ENCODE results near the gene GSAP.

Gene GSAP

GRCh38 chr7:77396894-77397547, 19.1 kb downstream of the GSAP start:
- H3K4me1 Mint-ChIP-seq: peaks cover 34% of the 10 kb centered on the region
- DNase-seq (ENCODE audit: low spot score in 2 of 2) (no peak), ATAC-seq (replicated peaks; ENCODE audit: extremely low read depth, poor library complexity, severe bottlenecking) (no peak)
- H3K4me3 Mint-ChIP-seq: no peak overlapping the region
- no peaks in the 10 kb centered on the region for H3K9me3 Mint-ChIP-seq
- H3K27ac Mint-ChIP-seq (ENCODE audit: low read depth): no peak overlapping the region
- H3K27me3 Mint-ChIP-seq: no peaks in the 10 kb centered on the region
- peaks cover 14% of the 10 kb centered on the region for H3K36me3 Mint-ChIP-seq (ENCODE audit: insufficient read depth)

GRCh38 chr7:77395626-77396025, 20.5 kb downstream of the GSAP start:
- H3K27ac Mint-ChIP-seq (ENCODE audit: low read depth): no peak overlapping the region
- H3K9me3 Mint-ChIP-seq: no peaks in the 10 kb centered on the region

GRCh38 chr7:77393954-77394353, 22.2 kb downstream of the GSAP start:
- no peaks in the 10 kb centered on the region for H3K27me3 Mint-ChIP-seq
- no peaks in the 10 kb centered on the region for H3K9me3 Mint-ChIP-seq
- H3K27ac Mint-ChIP-seq (ENCODE audit: low read depth): peak overlapping the region; percentile 36
- DNase-seq (ENCODE audit: low spot score in 2 of 2): no peak
- H3K4me3 Mint-ChIP-seq: no peak overlapping the region
- peaks cover 20% of the 10 kb centered on the region for H3K36me3 Mint-ChIP-seq (ENCODE audit: insufficient read depth)
- no peak for ATAC-seq (replicated peaks; ENCODE audit: extremely low read depth, poor library complexity, severe bottlenecking)
- H3K4me1 Mint-ChIP-seq: peaks cover 24% of the 10 kb centered on the region

More at GRCh38 chr7:77395626-77396025, 20.5 kb downstream of the GSAP start:
- Mint-ChIP-seq H3K36me3 (ENCODE audit: insufficient read depth) (peaks cover 19% of the 10 kb centered on the region), H3K27me3 (no peaks in the 10 kb centered on the region), H3K4me1 (peaks cover 39% of the 10 kb centered on the region), H3K4me3 (no peak overlapping the region)
- DNase-seq (ENCODE audit: low spot score in 2 of 2) (no peak), ATAC-seq (replicated peaks; ENCODE audit: extremely low read depth, poor library complexity, severe bottlenecking) (no peak)

- no peaks in the 10 kb centered on the region for H3K9me3 Mint-ChIP-seq
- no peaks in the 10 kb centered on the region for H3K27me3 Mint-ChIP-seq
- H3K27ac Mint-ChIP-seq (ENCODE audit: low read depth): no peak overlapping the region
- H3K4me3 Mint-ChIP-seq: no peak overlapping the region
- ATAC-seq (replicated peaks; ENCODE audit: extremely low read depth, poor library complexity, severe bottlenecking) (no peak), DNase-seq (ENCODE audit: low spot score in 2 of 2) (no peak)
- H3K36me3 Mint-ChIP-seq (ENCODE audit: insufficient read depth): peaks cover 21% of the 10 kb centered on the region
- H3K4me1 Mint-ChIP-seq: peaks cover 24% of the 10 kb centered on the region
Observed at GRCh38 chr7:77393261-77393660, 22.9 kb downstream of the GSAP start.

- no peaks in the 10 kb centered on the region for H3K9me3 Mint-ChIP-seq
- H3K36me3 Mint-ChIP-seq (ENCODE audit: insufficient read depth): peaks cover 20% of the 10 kb centered on the region
- no peak overlapping the region for H3K4me3 Mint-ChIP-seq
- no peaks in the 10 kb centered on the region for H3K27me3 Mint-ChIP-seq
- H3K27ac Mint-ChIP-seq (ENCODE audit: low read depth): peak overlapping the region; percentile 35
- ATAC-seq (replicated peaks; ENCODE audit: extremely low read depth, poor library complexity, severe bottlenecking) (no peak), DNase-seq (ENCODE audit: low spot score in 2 of 2) (no peak)
- peaks cover 35% of the 10 kb centered on the region for H3K4me1 Mint-ChIP-seq
Observed at GRCh38 chr7:77391230-77391629, 24.9 kb downstream of the GSAP start.

GRCh38 chr7:77388055-77388641, 28.0 kb downstream of the GSAP start:
- Mint-ChIP-seq H3K4me3 (no peak overlapping the region), H3K36me3 (ENCODE audit: insufficient read depth) (peaks cover 23% of the 10 kb centered on the region), H3K27me3 (no peaks in the 10 kb centered on the region), H3K9me3 (no peaks in the 10 kb centered on the region), H3K27ac (ENCODE audit: low read depth) (no peak overlapping the region), H3K4me1 (peaks cover 28% of the 10 kb centered on the region)
- no peak for ATAC-seq (replicated peaks; ENCODE audit: extremely low read depth, poor library complexity, severe bottlenecking)
- no peak for DNase-seq (ENCODE audit: low spot score in 2 of 2)

GRCh38 chr7:77386165-77386822, 29.9 kb downstream of the GSAP start:
- H3K36me3 Mint-ChIP-seq (ENCODE audit: insufficient read depth): peaks cover 21% of the 10 kb centered on the region
- no peaks in the 10 kb centered on the region for H3K27me3 Mint-ChIP-seq
- H3K4me3 Mint-ChIP-seq: no peak overlapping the region
- ATAC-seq (replicated peaks; ENCODE audit: extremely low read depth, poor library complexity, severe bottlenecking) (no peak), DNase-seq (ENCODE audit: low spot score in 2 of 2) (no peak)
- H3K4me1 Mint-ChIP-seq: peaks cover 21% of the 10 kb centered on the region
- H3K27ac Mint-ChIP-seq (ENCODE audit: low read depth): no peak overlapping the region
- H3K9me3 Mint-ChIP-seq: no peaks in the 10 kb centered on the region

- H3K27ac Mint-ChIP-seq (ENCODE audit: low read depth): no peak overlapping the region
- H3K9me3 Mint-ChIP-seq: no peaks in the 10 kb centered on the region
- peaks cover 27% of the 10 kb centered on the region for H3K36me3 Mint-ChIP-seq (ENCODE audit: insufficient read depth)
- ATAC-seq (replicated peaks; ENCODE audit: extremely low read depth, poor library complexity, severe bottlenecking): no peak
- no peak for DNase-seq (ENCODE audit: low spot score in 2 of 2)
- no peaks in the 10 kb centered on the region for H3K27me3 Mint-ChIP-seq
- peaks cover 20% of the 10 kb centered on the region for H3K4me1 Mint-ChIP-seq
- no peak overlapping the region for H3K4me3 Mint-ChIP-seq
Observed at GRCh38 chr7:77383333-77383740, 32.8 kb downstream of the GSAP start.

- no peak for ATAC-seq (replicated peaks; ENCODE audit: extremely low read depth, poor library complexity, severe bottlenecking)
- DNase-seq (ENCODE audit: low spot score in 2 of 2): no peak
- peaks cover 14% of the 10 kb centered on the region for H3K4me1 Mint-ChIP-seq
- no peaks in the 10 kb centered on the region for H3K9me3 Mint-ChIP-seq
- no peaks in the 10 kb centered on the region for H3K27me3 Mint-ChIP-seq
- H3K4me3 Mint-ChIP-seq: no peak overlapping the region
- H3K27ac Mint-ChIP-seq (ENCODE audit: low read depth): no peak overlapping the region
- peaks cover 30% of the 10 kb centered on the region for H3K36me3 Mint-ChIP-seq (ENCODE audit: insufficient read depth)
Observed at GRCh38 chr7:77382532-77382931, 33.6 kb downstream of the GSAP start.

GRCh38 chr7:77378584-77378983, 37.6 kb downstream of the GSAP start:
- H3K9me3 Mint-ChIP-seq: no peaks in the 10 kb centered on the region
- DNase-seq (ENCODE audit: low spot score in 2 of 2) (no peak), ATAC-seq (replicated peaks; ENCODE audit: extremely low read depth, poor library complexity, severe bottlenecking) (no peak)
- peaks cover 10% of the 10 kb centered on the region for H3K4me1 Mint-ChIP-seq
- no peaks in the 10 kb centered on the region for H3K27me3 Mint-ChIP-seq
- H3K4me3 Mint-ChIP-seq: no peak overlapping the region
- H3K27ac Mint-ChIP-seq (ENCODE audit: low read depth): no peak overlapping the region
- peaks cover 39% of the 10 kb centered on the region for H3K36me3 Mint-ChIP-seq (ENCODE audit: insufficient read depth)

GRCh38 chr7:77370606-77371005, 45.5 kb downstream of the GSAP start:
- Mint-ChIP-seq H3K36me3 (ENCODE audit: insufficient read depth) (peaks cover 18% of the 10 kb centered on the region), H3K4me1 (peaks cover 24% of the 10 kb centered on the region), H3K27me3 (no peaks in the 10 kb centered on the region), H3K27ac (ENCODE audit: low read depth) (peak overlapping the region; percentile 22), H3K4me3 (no peak overlapping the region), H3K9me3 (peaks cover 5% of the 10 kb centered on the region)
- DNase-seq (ENCODE audit: low spot score in 2 of 2) (no peak), ATAC-seq (replicated peaks; ENCODE audit: extremely low read depth, poor library complexity, severe bottlenecking) (no peak)

GRCh38 chr7:77368974-77369373, 47.2 kb downstream of the GSAP start:
- peaks cover 29% of the 10 kb centered on the region for H3K4me1 Mint-ChIP-seq
- DNase-seq (ENCODE audit: low spot score in 2 of 2): no peak
- H3K27me3 Mint-ChIP-seq: no peaks in the 10 kb centered on the region
- no peak overlapping the region for H3K4me3 Mint-ChIP-seq
- ATAC-seq (replicated peaks; ENCODE audit: extremely low read depth, poor library complexity, severe bottlenecking): no peak
- H3K9me3 Mint-ChIP-seq: peaks cover 5% of the 10 kb centered on the region
- no peak overlapping the region for H3K27ac Mint-ChIP-seq (ENCODE audit: low read depth)
- H3K36me3 Mint-ChIP-seq (ENCODE audit: insufficient read depth): peaks cover 10% of the 10 kb centered on the region

- H3K27me3 Mint-ChIP-seq: no peaks in the 10 kb centered on the region
- peaks cover 33% of the 10 kb centered on the region for H3K4me1 Mint-ChIP-seq
- H3K36me3 Mint-ChIP-seq (ENCODE audit: insufficient read depth): peaks cover 10% of the 10 kb centered on the region
- peaks cover 5% of the 10 kb centered on the region for H3K9me3 Mint-ChIP-seq
- ATAC-seq (replicated peaks; ENCODE audit: extremely low read depth, poor library complexity, severe bottlenecking): no peak
- H3K4me3 Mint-ChIP-seq: no peak overlapping the region
- no peak for DNase-seq (ENCODE audit: low spot score in 2 of 2)
- H3K27ac Mint-ChIP-seq (ENCODE audit: low read depth): no peak overlapping the region
Observed at GRCh38 chr7:77367976-77368375, 48.2 kb downstream of the GSAP start.
